Sigmoid colon (tissue), 4 donors: ENCODE data around the gene DBT.

ENCODE experiments used
- CTCF ChIP-seq, 4 experiments: fragments of 450-650 bp in 3 of 4; fragments of 200-600 bp in 1 of 4; IDR thresholded peaks; one replicate each; pipeline ENCODE4 v1.5.1; 2016 to 2019; ENCODE audit warnings: antibody characterized with exemption in 4 of 4, mild to moderate bottlenecking in 3 of 4, moderate library complexity in 2 of 4
- EP300 ChIP-seq, 4 donors: sonication (generic); formaldehyde crosslinking; IDR thresholded peaks; one replicate each; pipeline ENCODE4 v1.6.1; 2017; ENCODE audit warnings: antibody characterized with exemption in 4 of 4
- POLR2A ChIP-seq, 2 donors: fragments of 450-650 bp; IDR thresholded peaks; one replicate each; pipeline ENCODE4 v1.6.1; 2016; ENCODE audit warnings: antibody characterized with exemption in 2 of 2, mild to moderate bottlenecking in 2 of 2, moderate library complexity in 2 of 2
- POLR2AphosphoS5 ChIP-seq, 4 donors: sonication (generic); formaldehyde crosslinking; IDR thresholded peaks; one replicate each; pipeline ENCODE4 v1.6.1; 2017; ENCODE audit warnings: antibody characterized with exemption in 4 of 4

GRCh38 chr1:100240631-100241030 is 9.0 kb downstream of the DBT start:
- TF ChIP-seq CTCF (IDR thresholded peaks at IDR 0.05) (no peak), EP300 (IDR thresholded peaks at IDR 0.05) (no peak), POLR2AphosphoS5 (IDR thresholded peaks at IDR 0.05) (no peak), POLR2A (IDR thresholded peaks at IDR 0.05) (no peak)
